22Rv1 (cell line): ENCODE data around the gene COL5A1.

Experiments
- H3K27ac ChIP-seq: fragments of 450-650 bp; 2 replicates; pipeline ENCODE4 v1.5.1; 2017
- CTCF ChIP-seq: fragments of 450-650 bp; IDR thresholded peaks from 2 replicates; pipeline ENCODE4 v1.5.1; 2017; ENCODE audit warnings: mild to moderate bottlenecking
- ZFX ChIP-seq: fragments of 450-650 bp; IDR thresholded peaks from 2 replicates; pipeline ENCODE4 v1.6.1; 2017; ENCODE audit warnings: antibody characterized with exemption, borderline replicate concordance

The COL5A1 gene

GRCh38 chr9:134716067-134716466 is 74.5 kb downstream of the COL5A1 start:
- TF ChIP-seq CTCF (no peak), ZFX (no peak)

GRCh38 chr9:134717056-134717455 is 75.5 kb downstream of the COL5A1 start:
- H3K27ac ChIP-seq = no peak overlapping the region
- TF ChIP-seq CTCF (no peak), ZFX (no peak)

More at GRCh38 chr9:134716067-134716466, 74.5 kb downstream of the COL5A1 start:
- H3K27ac ChIP-seq = no peak overlapping the region

GRCh38 chr9:134717924-134718645 is 76.5 kb downstream of the COL5A1 start:
- TF ChIP-seq CTCF = no peak
- TF ChIP-seq ZFX = no peak
- no peak overlapping the region for H3K27ac ChIP-seq

GRCh38 chr9:134719331-134719730 is 77.7 kb downstream of the COL5A1 start:
- H3K27ac ChIP-seq = no peak overlapping the region
- TF ChIP-seq ZFX (no peak), CTCF (no peak)

- no peak for TF ChIP-seq CTCF
- no peak for TF ChIP-seq ZFX
- H3K27ac ChIP-seq = no peak overlapping the region
These were observed 78.6 kb downstream of the COL5A1 start for GRCh38 chr9:134720136-134720753.

- no peak overlapping the region for H3K27ac ChIP-seq
- TF ChIP-seq CTCF (no peak), ZFX (no peak)
These were observed 79.2 kb downstream of the COL5A1 start for GRCh38 chr9:134720796-134721195.

- no peak overlapping the region for H3K27ac ChIP-seq
- no peak for TF ChIP-seq ZFX
- TF ChIP-seq CTCF = no peak
These were observed 79.7 kb downstream of the COL5A1 start for GRCh38 chr9:134721344-134721743.
